Stimulated activated CD4-positive, alpha-beta T cell treated with anti-CD3 and anti-CD28 coated beads, Interleukin-15, amount 100 ng/mL, for 1 hour (primary cell): ENCODE measurements around the gene CS.
"Not testable (repeated sequence)": the region's sequence is repeated elsewhere in the genome, so short reads cannot be mapped to it uniquely, and the experiment has no call there.

Source experiments
- DNase-seq, 2 donors: peaks; one replicate each; pipeline ENCODE4 v3.0.0-alpha.2; 2020; ENCODE audit warnings: low read depth in 1 of 2, low spot score in 1 of 2

The CS gene

GRCh38 chr12:56321027-56321426 is 20.9 kb upstream of the CS start:
- no peak for DNase-seq

- no peak for DNase-seq
Measured at GRCh38 chr12:56317675-56318074, 17.5 kb upstream of the CS start.

- DNase-seq: peak; percentile 80 to 81
Measured at GRCh38 chr12:56315622-56316473, 15.7 kb upstream of the CS start, which contains the start of gene CNPY2. TSS of gene CNPY2 (minus strand) at chr12:56315988. CDS start at chr12:56315217, 771 bp downstream.

- no peak for DNase-seq
Measured at GRCh38 chr12:56315249-56315621, 15.1 kb upstream of the CS start.

- no peak for DNase-seq
Measured at GRCh38 chr12:56311003-56311402, 10.9 kb upstream of the CS start.

- DNase-seq: no peak
Measured at GRCh38 chr12:56308714-56309113, 8.6 kb upstream of the CS start.

- no peak for DNase-seq
Measured at GRCh38 chr12:56307221-56307965, 7.3 kb upstream of the CS start.

GRCh38 chr12:56304872-56305590 is 4.9 kb upstream of the CS start:
- DNase-seq: no peak

GRCh38 chr12:56304276-56304675 is 4.1 kb upstream of the CS start:
- no peak for DNase-seq

- no peak for DNase-seq
Measured at GRCh38 chr12:56300644-56301464, 724 bp upstream of the CS start.

GRCh38 chr12:56299308-56299852 is 750 bp downstream of the CS start:
- no peak for DNase-seq

- no peak for DNase-seq
Measured at GRCh38 chr12:56298828-56299227, 1.3 kb downstream of the CS start.

- DNase-seq: no peak
Measured at GRCh38 chr12:56297400-56297799, 2.7 kb downstream of the CS start.

- no peak for DNase-seq
Measured at GRCh38 chr12:56296295-56296694, 3.8 kb downstream of the CS start.

GRCh38 chr12:56293795-56294194 is 6.3 kb downstream of the CS start:
- no peak for DNase-seq

GRCh38 chr12:56288705-56289387 is 11.3 kb downstream of the CS start:
- DNase-seq: no peak

GRCh38 chr12:56286044-56286830 is 13.9 kb downstream of the CS start:
- no peak for DNase-seq

- not testable (repeated sequence) for DNase-seq
Measured at GRCh38 chr12:56284263-56284662, 15.9 kb downstream of the CS start.

GRCh38 chr12:56282579-56282978 is 17.6 kb downstream of the CS start:
- DNase-seq: no peak
